ENCODE results near the gene DNTT.

DNA sequence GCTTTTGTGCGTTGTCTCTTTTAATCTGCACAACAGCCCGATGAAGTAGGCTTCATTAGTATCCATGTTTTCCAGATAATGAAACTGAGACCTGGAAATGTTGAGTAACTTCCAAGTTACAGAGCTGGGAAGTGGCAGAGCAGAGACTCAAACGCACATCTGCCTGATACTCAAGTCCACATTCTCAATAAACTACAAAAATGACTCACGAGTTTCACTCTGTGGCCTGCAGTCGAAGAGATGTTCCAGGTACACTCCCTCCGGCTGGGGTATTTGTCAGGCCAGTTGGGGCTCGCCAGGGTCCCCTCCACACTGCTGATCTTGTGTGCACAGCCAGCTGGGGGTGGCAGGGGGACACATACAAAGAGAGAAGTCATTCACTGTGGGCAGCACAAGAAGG is 72.2 kb downstream of the DNTT start:
- TF ChIP-seq, protein P1, sequence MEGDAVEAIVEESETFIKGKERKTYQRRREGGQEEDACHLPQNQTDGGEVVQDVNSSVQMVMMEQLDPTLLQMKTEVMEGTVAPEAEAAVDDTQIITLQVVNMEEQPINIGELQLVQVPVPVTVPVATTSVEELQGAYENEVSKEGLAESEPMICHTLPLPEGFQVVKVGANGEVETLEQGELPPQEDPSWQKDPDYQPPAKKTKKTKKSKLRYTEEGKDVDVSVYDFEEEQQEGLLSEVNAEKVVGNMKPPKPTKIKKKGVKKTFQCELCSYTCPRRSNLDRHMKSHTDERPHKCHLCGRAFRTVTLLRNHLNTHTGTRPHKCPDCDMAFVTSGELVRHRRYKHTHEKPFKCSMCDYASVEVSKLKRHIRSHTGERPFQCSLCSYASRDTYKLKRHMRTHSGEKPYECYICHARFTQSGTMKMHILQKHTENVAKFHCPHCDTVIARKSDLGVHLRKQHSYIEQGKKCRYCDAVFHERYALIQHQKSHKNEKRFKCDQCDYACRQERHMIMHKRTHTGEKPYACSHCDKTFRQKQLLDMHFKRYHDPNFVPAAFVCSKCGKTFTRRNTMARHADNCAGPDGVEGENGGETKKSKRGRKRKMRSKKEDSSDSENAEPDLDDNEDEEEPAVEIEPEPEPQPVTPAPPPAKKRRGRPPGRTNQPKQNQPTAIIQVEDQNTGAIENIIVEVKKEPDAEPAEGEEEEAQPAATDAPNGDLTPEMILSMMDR (IDR thresholded peaks at IDR 0.05 in 4 of 5, conservative IDR thresholded peaks at IDR 0.05 in 1 of 5) = no peak
- TF ChIP-seq POLR2A (IDR thresholded peaks at IDR 0.05) = no peak
